Measurements from ENCODE around the gene DCAF4L1.

DNA sequence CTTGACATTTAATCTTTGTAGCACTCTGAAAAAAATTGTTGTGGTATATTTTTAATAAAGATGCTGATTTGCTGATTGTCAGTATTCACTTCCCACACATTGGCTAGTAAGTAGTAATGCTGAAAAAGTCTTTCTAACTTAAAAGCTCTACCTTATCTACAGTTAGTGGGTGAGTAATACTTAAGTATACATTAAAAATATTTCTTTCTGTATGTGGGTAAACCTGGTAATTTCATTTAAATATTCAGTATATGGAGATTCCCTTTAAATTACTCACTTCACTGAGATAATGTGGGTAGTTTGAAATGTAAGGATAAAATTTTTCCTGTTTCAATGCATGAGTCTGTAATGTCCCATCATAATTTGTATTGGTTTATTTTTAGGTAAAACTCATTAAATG lies 40.7 kb upstream of the DCAF4L1 start:
- TF ChIP-seq GATA2 (IDR thresholded peaks at IDR 0.05; ENCODE audit: low read depth, low read length) (no peak), GATA3 (IDR thresholded peaks at IDR 0.05; ENCODE audit: low read depth, low read length) (no peak)
